ENCODE data around the gene EPHA2.

The EPHA2 gene

DNA sequence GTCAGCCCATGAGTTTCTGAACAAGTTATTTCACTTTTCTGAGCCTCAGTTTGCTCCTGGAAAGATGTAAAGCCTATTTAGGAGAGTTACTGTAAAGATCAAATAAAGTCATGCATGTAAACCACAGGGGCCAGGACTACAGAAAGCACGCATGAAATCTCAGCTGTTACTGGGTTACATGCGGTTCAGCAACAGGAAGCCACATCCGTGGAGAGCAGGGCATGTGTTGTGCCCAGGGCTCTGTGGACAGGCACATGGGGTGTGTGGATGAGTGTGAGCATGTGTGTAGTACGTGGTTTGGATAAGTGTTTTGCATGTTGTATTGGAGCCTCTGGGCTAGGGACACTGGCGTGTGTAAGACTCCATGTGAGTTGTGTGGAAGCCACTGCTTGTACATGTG, 2.2 kb upstream of the EPHA2 start:
- no peak overlapping the region for H3K4me3 ChIP-seq (ENCODE audit: low read length)
- DNase-seq (ENCODE audit: low read depth), result no peak
- TF ChIP-seq, protein P1, sequence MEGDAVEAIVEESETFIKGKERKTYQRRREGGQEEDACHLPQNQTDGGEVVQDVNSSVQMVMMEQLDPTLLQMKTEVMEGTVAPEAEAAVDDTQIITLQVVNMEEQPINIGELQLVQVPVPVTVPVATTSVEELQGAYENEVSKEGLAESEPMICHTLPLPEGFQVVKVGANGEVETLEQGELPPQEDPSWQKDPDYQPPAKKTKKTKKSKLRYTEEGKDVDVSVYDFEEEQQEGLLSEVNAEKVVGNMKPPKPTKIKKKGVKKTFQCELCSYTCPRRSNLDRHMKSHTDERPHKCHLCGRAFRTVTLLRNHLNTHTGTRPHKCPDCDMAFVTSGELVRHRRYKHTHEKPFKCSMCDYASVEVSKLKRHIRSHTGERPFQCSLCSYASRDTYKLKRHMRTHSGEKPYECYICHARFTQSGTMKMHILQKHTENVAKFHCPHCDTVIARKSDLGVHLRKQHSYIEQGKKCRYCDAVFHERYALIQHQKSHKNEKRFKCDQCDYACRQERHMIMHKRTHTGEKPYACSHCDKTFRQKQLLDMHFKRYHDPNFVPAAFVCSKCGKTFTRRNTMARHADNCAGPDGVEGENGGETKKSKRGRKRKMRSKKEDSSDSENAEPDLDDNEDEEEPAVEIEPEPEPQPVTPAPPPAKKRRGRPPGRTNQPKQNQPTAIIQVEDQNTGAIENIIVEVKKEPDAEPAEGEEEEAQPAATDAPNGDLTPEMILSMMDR (conservative IDR thresholded peaks at IDR 0.05; ENCODE audit: low read depth, low read length), result no peak

DNA sequence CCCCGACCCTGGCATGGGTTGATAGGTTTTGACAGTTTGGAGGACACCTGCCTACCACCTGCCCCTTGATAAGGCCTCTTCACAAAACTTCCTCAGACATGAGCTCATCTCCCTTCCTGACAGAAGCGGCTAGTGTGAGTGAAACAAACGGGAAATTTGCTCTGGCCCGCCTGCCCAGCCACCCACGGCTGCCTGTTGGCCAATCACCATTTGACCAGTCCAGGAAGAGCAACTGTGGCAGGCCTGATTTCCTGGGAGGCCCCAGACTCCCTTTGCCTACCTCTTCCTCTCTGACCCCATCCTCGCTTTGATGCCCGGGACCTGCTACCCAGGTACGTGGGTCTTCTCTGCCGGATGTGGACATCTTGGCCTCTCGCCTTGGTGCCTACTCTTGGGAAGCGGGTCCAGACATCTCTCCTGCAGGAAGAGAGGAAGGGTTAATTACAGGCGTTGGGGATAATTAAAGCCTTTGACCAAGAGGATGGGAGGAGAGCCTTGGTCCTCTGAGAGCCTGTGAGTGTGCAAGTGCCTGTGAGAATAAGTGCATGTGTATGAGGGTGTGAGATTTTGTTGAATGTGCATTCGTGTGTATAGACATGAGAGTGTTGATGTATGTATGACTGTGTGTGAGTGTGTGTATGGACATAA, 1.1 kb upstream of the EPHA2 start:
- TF ChIP-seq, protein P1 (conservative IDR thresholded peaks at IDR 0.05; ENCODE audit: low read depth, low read length), result no peak
- H3K4me3 ChIP-seq (ENCODE audit: low read length), result no peak overlapping the region
- DNase-seq (ENCODE audit: low read depth), result no peak

DNA sequence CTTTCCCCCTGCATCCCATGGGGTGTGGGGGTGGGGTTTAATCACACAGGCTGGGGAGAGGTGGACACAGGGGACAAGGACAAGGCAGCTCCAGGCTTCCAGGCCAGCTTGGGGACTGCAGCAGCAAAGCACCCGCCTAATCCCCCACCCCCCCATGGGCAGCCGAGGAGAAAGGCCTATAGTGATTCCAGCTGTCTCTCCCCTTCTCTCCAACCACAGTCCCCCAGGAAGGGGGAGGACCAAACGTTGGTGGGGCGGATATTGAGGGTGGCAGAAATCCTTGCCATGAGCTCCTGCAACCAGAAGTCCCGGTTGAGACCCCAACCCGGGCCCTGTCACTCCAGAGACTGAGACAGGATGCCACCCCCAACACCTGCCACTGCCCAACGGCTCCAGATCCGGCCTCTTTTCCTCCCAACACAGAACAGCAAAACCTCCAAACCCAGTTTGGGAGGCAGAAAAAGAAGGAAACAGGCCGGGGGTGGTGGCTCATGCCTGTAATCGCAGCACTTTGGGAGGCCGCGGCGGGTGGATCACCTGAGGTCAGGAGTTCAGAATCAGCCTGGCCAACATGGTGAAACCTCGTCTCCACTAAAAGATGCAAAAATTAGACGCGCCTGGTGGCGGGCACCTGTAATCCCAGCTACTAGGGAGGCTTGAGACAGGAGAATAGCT, 1.7 kb downstream of the EPHA2 start:
- peak overlapping the region; percentile 88 for H3K4me3 ChIP-seq (ENCODE audit: low read length)
- TF ChIP-seq, protein P1 (conservative IDR thresholded peaks at IDR 0.05; ENCODE audit: low read depth, low read length), result no peak
- no peak for DNase-seq (ENCODE audit: low read depth)

DNA sequence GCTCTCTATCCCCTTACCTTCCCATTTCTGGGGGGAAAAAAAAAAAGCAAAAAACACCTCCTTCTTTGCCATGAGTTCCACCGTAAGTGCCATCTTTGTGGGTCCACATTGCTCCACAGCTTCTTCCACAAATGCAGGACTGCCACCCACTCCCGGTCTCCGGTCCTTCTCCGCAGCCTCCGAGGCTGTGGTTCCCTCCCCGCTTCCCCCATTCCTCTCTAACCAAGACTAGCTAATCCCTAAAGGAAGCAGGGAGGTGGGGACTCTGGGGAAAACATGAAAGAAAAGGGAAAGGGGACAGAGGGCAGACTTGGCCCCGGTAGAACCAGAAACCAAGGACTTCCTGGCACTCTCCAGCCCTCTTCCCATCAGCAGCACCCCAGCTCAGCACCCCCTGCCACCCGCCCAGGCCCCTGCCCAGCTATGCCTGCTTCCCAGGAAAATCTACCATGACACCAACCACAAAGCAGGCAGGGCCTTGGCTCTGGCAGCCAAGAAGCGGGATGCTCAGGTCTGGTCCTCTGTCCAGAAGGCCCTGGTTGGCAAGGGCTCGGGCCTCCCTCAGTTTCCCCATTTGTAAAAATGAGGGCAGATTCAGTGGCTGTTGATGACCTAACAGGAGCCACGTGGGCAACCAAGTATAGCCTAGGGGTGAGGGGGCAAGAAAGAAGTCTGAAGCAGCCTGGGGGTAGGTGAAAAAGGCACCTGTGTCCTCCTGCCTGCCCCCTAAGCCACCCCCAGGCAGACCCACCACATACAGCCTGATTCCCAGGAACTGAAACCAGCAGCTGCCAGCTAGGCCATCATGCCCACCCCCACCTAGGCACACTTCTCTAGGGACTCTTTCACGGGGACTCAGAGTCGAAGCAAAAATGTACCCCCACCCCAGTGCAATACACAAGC, 2.5 kb downstream of the EPHA2 start:
- H3K4me3 ChIP-seq (ENCODE audit: low read length), result peak overlapping the region; percentile 88
- no peak for DNase-seq (ENCODE audit: low read depth)
- TF ChIP-seq, protein P1 (conservative IDR thresholded peaks at IDR 0.05; ENCODE audit: low read depth, low read length), result no peak

DNA sequence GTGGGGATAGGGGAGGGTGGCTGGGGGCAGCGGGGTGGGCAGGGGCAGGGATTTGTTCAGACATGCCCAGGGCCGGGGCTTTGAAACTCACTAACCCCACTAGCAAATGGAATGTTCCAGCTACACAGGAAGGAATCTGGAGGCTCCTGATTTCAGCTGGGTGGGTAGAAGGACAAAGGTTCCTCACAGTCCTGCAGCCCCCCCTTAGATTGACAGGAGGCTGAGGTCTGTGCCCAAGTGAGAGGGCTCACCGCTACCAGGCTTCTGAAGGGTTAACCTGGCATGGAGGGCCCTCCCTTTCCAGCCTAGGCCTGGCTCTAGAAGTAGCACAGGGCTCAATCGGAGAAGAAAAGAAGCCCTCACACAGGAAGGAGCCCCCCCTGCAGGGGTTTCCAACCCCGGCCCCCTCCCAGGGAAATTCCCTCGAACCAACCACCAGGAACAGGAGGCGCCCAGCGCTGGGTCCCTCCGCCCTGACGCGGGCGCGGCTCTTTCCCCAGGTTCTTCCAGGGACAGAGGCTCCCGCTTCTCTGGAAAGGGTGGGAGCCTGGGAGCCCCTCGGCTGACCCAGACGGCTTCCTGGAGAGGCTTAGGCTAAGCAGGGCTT, 3.3 kb downstream of the EPHA2 start:
- TF ChIP-seq, protein P1 (conservative IDR thresholded peaks at IDR 0.05; ENCODE audit: low read depth, low read length), result no peak
- no peak for DNase-seq (ENCODE audit: low read depth)
- peak overlapping the region; percentile 88 for H3K4me3 ChIP-seq (ENCODE audit: low read length)

DNA sequence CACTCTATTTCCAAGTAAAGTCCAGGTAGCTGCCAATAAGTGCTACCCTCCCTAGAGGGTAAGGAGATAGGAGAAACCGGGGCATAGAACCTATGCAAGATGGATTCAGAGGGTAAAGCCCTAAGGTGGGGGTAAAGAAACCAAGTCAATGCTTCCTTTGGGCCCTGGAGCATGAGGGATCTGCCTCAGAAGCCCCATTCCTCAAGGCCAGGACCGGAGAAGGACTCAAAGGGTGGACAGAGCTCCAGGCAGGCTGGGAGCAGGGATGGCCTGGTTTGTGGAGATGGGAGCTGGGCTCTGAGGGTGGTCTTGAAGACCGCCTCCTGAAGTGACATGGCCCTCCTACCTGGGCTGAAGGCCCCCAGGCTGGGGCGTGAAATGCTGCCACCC, 3.9 kb downstream of the EPHA2 start:
- no peak for DNase-seq (ENCODE audit: low read depth)
- TF ChIP-seq, protein P1 (conservative IDR thresholded peaks at IDR 0.05; ENCODE audit: low read depth, low read length), result no peak
- H3K4me3 ChIP-seq (ENCODE audit: low read length), result peak overlapping the region; percentile 88
